ENCODE measurements around the gene SCGB3A1.

GRCh38 chr5:180623411-180623834 lies 32.1 kb upstream of the SCGB3A1 start:
- TF ChIP-seq POLR2A (IDR thresholded peaks at IDR 0.05; ENCODE audit: low read depth, low read length): no peak
- TF ChIP-seq CTCF (conservative IDR thresholded peaks at IDR 0.05; ENCODE audit: low read depth, low read length): no peak
- no peak for TF ChIP-seq SMC3 (IDR thresholded peaks at IDR 0.05; ENCODE audit: low read depth, low read length)
- no peak for TF ChIP-seq ELK1 (IDR thresholded peaks at IDR 0.05; ENCODE audit: borderline replicate concordance, low read depth, low read length)
- no peak for TF ChIP-seq FOS (IDR thresholded peaks at IDR 0.05; ENCODE audit: low read depth, low read length)
- TF ChIP-seq RAD21 (IDR thresholded peaks at IDR 0.05; ENCODE audit: low read length): no peak
- TF ChIP-seq MAFK (IDR thresholded peaks at IDR 0.05; ENCODE audit: low read depth, low read length): no peak
- TF ChIP-seq BHLHE40 (IDR thresholded peaks at IDR 0.05; ENCODE audit: low read depth, low read length): no peak
- no peak for TF ChIP-seq RFX5 (IDR thresholded peaks at IDR 0.05; ENCODE audit: low read depth, low read length)
- no peak for TF ChIP-seq MAZ (IDR thresholded peaks at IDR 0.05; ENCODE audit: borderline replicate concordance, low read depth, low read length)
- TF ChIP-seq NFE2L2 (IDR thresholded peaks at IDR 0.05; ENCODE audit: low read depth, low read length): no peak
- no peak for TF ChIP-seq USF2 (IDR thresholded peaks at IDR 0.05; ENCODE audit: low read depth, low read length)
- TF ChIP-seq MXI1 (IDR thresholded peaks at IDR 0.05; ENCODE audit: borderline replicate concordance, low read depth, low read length): no peak
